ENCODE results near the gene PARD3.

- TF ChIP-seq CTCF (conservative IDR thresholded peaks at IDR 0.05; ENCODE audit: low read depth, low read length) (no peak), EZH2 (IDR thresholded peaks at IDR 0.05; ENCODE audit: low read length, unreplicated experiment) (no peak), EZH2phosphoT487 (IDR thresholded peaks at IDR 0.05; ENCODE audit: borderline replicate concordance, low read length) (no peak)
These were observed 521.0 kb downstream of the PARD3 start for GRCh38 chr10:34294137-34294536.
